H9 (cell line): ENCODE data around the gene TMEM229B. TPM values are rescaled to one million over a fixed set of nuclear protein-coding genes. Genes with fewer than 3 reads are reported as not detected.

Experiments used
- DNase-seq: peaks from one replicate; pipeline ENCODE4 v3.0.0-alpha.2; 2017
- H2AFZ ChIP-seq: one replicate; pipeline ENCODE4 v1.6.1; 2013; ENCODE audit warnings: mild to moderate bottlenecking, low read length, control low read depth, moderate library complexity
- H2AK5ac ChIP-seq: 2 replicates; pipeline ENCODE4 v1.6.1; 2013; ENCODE audit warnings: low read length, control low read depth, mixed read lengths; ENCODE audit not compliant: insufficient read length
- H2BK120ac ChIP-seq: one replicate; pipeline ENCODE4 v1.6.1; 2013; ENCODE audit warnings: low read depth, mild to moderate bottlenecking, low read length, control low read depth, inconsistent platforms; ENCODE audit not compliant: poor library complexity, severe bottlenecking
- H2BK12ac ChIP-seq: 2 replicates; pipeline ENCODE4 v1.6.1; 2013; ENCODE audit warnings: low read length, control low read depth, mixed read lengths, low read depth; ENCODE audit not compliant: insufficient read length
- H2BK15ac ChIP-seq: 2 replicates; pipeline ENCODE4 v1.6.1; 2013; ENCODE audit warnings: low read depth, low read length, control low read depth
- H2BK20ac ChIP-seq: one replicate; pipeline ENCODE4 v1.6.1; 2013; ENCODE audit warnings: low read depth, mild to moderate bottlenecking, low read length, control low read depth, inconsistent platforms; ENCODE audit not compliant: poor library complexity, severe bottlenecking
- H2BK5ac ChIP-seq: 2 replicates; pipeline ENCODE4 v1.6.1; 2013; ENCODE audit warnings: low read length, control low read depth, mixed read lengths; ENCODE audit not compliant: insufficient read length
- H3K14ac ChIP-seq: 2 replicates; pipeline ENCODE4 v1.6.1; 2013; ENCODE audit warnings: low read length, control low read depth; ENCODE audit not compliant: insufficient read depth
- H3K18ac ChIP-seq: 2 replicates; pipeline ENCODE4 v1.6.1; 2013; ENCODE audit warnings: low read depth, mild to moderate bottlenecking, mixed read lengths, low read length, control low read depth; ENCODE audit not compliant: insufficient read length
- H3K23ac ChIP-seq: 2 replicates; pipeline ENCODE4 v1.6.1; 2013; ENCODE audit warnings: low read length, control low read depth, mixed read lengths, low read depth; ENCODE audit not compliant: insufficient read length
- H3K23me2 ChIP-seq: 2 replicates; pipeline ENCODE4 v1.6.1; 2013; ENCODE audit warnings: low read depth, mild to moderate bottlenecking, mixed read lengths, low read length, control low read depth; ENCODE audit not compliant: insufficient read length, poor library complexity, severe bottlenecking
- H3K27ac ChIP-seq: 2 replicates; pipeline ENCODE4 v1.5.1; 2013; ENCODE audit warnings: low read length, control low read depth, mixed read lengths, low read depth; ENCODE audit not compliant: insufficient read length
- H3K27me3 ChIP-seq: 2 replicates; pipeline ENCODE4 v1.6.1; 2013; ENCODE audit warnings: low read length, control low read depth, inconsistent platforms; ENCODE audit not compliant: insufficient read depth
- H3K4ac ChIP-seq: 2 replicates; pipeline ENCODE4 v1.6.1; 2013; ENCODE audit warnings: low read depth, mild to moderate bottlenecking, control low read depth, inconsistent platforms, low read length, moderate library complexity
- H3K4me1 ChIP-seq: 2 replicates; pipeline ENCODE4 v1.6.1; 2013; ENCODE audit warnings: low read length, control low read depth, inconsistent platforms; ENCODE audit not compliant: insufficient read depth
- H3K4me2 ChIP-seq: 2 replicates; pipeline ENCODE4 v1.6.1; 2013; ENCODE audit warnings: low read length, control low read depth, mixed read lengths; ENCODE audit not compliant: insufficient read length, insufficient read depth
- H3K56ac ChIP-seq: 2 replicates; pipeline ENCODE4 v1.6.1; 2013; ENCODE audit warnings: low read depth, mild to moderate bottlenecking, mixed read lengths, low read length, control low read depth; ENCODE audit not compliant: insufficient read length
- H3K79me1 ChIP-seq: 2 replicates; pipeline ENCODE4 v1.6.1; 2013; ENCODE audit warnings: low read depth, mild to moderate bottlenecking, moderate library complexity, low read length, control low read depth, inconsistent platforms; ENCODE audit not compliant: insufficient read depth, poor library complexity, severe bottlenecking
- H3K79me2 ChIP-seq: 2 replicates; pipeline ENCODE4 v1.6.1; 2013; ENCODE audit warnings: low read length, control low read depth, inconsistent platforms; ENCODE audit not compliant: insufficient read depth
- H3K9ac ChIP-seq: 2 replicates; pipeline ENCODE4 v1.6.1; 2013; ENCODE audit warnings: low read length, control low read depth, mixed read lengths; ENCODE audit not compliant: insufficient read length; ENCODE audit errors: extremely low read depth
- H3K9me3 ChIP-seq: one replicate; pipeline ENCODE4 v1.6.1; 2013; ENCODE audit warnings: low read depth, low read length, inconsistent platforms; ENCODE audit not compliant: control insufficient read depth
- H3T11ph ChIP-seq: one replicate; pipeline ENCODE4 v1.6.1; 2013; ENCODE audit warnings: mild to moderate bottlenecking, low read length, control low read depth, inconsistent platforms
- H4K20me1 ChIP-seq: one replicate; pipeline ENCODE4 v1.6.1; 2013; ENCODE audit not compliant: control insufficient read depth, insufficient read length, insufficient read depth
- H4K5ac ChIP-seq: 2 replicates; pipeline ENCODE4 v1.6.1; 2013; ENCODE audit warnings: low read depth, mild to moderate bottlenecking, mixed read lengths, low read length, control low read depth; ENCODE audit not compliant: insufficient read length
- H4K8ac ChIP-seq: replicated peaks from 2 replicates; pipeline ENCODE4 v1.6.1; 2013; ENCODE audit warnings: low read length, control low read depth, mixed read lengths, low read depth; ENCODE audit not compliant: insufficient read length
- H4K91ac ChIP-seq: 2 replicates; pipeline ENCODE4 v1.6.1; 2013; ENCODE audit warnings: low read depth, mild to moderate bottlenecking, moderate library complexity, mixed read lengths, low read length, control low read depth; ENCODE audit not compliant: insufficient read length
- H3K27ac Mint-ChIP-seq, 3 experiments: 2 replicates in 2 of 3; 3 replicates in 1 of 3; pipeline ENCODE4 v1.8.0; 2020 to 2021; ENCODE audit warnings: mixed read lengths in 3 of 3, mild to moderate bottlenecking in 1 of 3, moderate library complexity in 1 of 3
- H3K27me3 Mint-ChIP-seq: 2 replicates; pipeline ENCODE4 v1.8.0; 2021; ENCODE audit warnings: low read depth, mild to moderate bottlenecking, moderate library complexity, mixed read lengths
- H3K36me3 Mint-ChIP-seq, 3 experiments: 2 replicates in 2 of 3; 3 replicates in 1 of 3; pipeline ENCODE4 v1.8.0; 2020 to 2021; ENCODE audit warnings: low read depth in 3 of 3, mixed read lengths in 3 of 3; ENCODE audit not compliant: insufficient read depth in 1 of 3
- H3K4me1 Mint-ChIP-seq, 2 experiments: 2 replicates each; pipeline ENCODE4 v1.8.0; 2020; ENCODE audit warnings: mixed read lengths in 2 of 2
- H3K4me3 Mint-ChIP-seq, 2 experiments: 2 replicates in 1 of 2; 3 replicates in 1 of 2; pipeline ENCODE4 v1.8.0; 2020 to 2021; ENCODE audit warnings: mild to moderate bottlenecking in 2 of 2, mixed read lengths in 2 of 2, moderate library complexity in 1 of 2
- H3K9me3 Mint-ChIP-seq, 2 experiments: 2 replicates in 1 of 2; 3 replicates in 1 of 2; pipeline ENCODE4 v1.8.0; 2020; ENCODE audit warnings: mild to moderate bottlenecking in 2 of 2, mixed read lengths in 2 of 2, moderate library complexity in 1 of 2
- WGBS: extraction: QIAGEN DNeasy Blood & Tissue Kit; methylation state at CpG from one replicate; pipeline ENCODE4 v1.1.7; 2013; ENCODE audit warnings: missing lambda C conversion rate, low lambda C conversion rate, mixed read lengths; ENCODE audit not compliant: insufficient read length; ENCODE audit errors: extremely low coverage; 5-methylcytosine and 5-hydroxymethylcytosine counted together
- total RNA-seq: library from RNA; stranded (reverse); gene quantifications from 2 replicates; pipeline ENCODE4 v1.2.1, GENCODE V29; 2021
- TF ChIP-seq, protein P1 (sequence below): fragments of 200-600 bp; sonication (generic); conservative IDR thresholded peaks from 3 replicates; pipeline ENCODE4 v1.8.0; 2021; ENCODE audit warnings: antibody characterized with exemption, mild to moderate bottlenecking

Gene TMEM229B
- total RNA-seq, 1 experiment from 2014 or later, result 0.24 TPM

DNA sequence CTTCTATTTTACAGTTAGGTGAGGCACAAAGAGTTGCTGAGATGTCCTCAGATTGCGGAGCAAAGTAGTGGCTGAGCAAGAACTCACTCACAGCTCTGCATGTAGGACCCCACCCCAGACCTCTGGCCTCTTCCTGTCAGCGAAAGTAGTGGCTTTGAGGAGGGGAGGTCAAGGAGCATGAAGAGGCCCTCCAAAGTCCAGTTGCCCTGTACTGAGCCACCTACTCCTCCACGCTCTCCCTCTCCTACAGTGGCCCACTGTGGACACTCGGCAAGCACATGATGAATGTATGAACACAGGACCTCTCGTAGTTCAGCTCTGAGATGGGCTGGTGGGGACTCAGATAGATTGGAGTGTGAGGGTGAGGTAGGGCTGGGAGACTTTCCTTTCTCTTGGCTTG is 39.2 kb upstream of the TMEM229B start:
- Histone ChIP-seq H2BK20ac (no peak overlapping the region), H3K4me1 (no peaks in the 10 kb centered on the region; the same call in 1 of the 2 replicates), H3K9me3 (no peaks in the 10 kb centered on the region), H3K23me2 (no peaks in the 10 kb centered on the region), H2BK12ac (no peak overlapping the region), H3K56ac (no peak overlapping the region), H3K79me2 (no peaks in the 10 kb centered on the region), H2BK5ac (no peak overlapping the region), H2AFZ (no peak overlapping the region), H3K79me1 (no peaks in the 10 kb centered on the region), H4K5ac (no peak overlapping the region), H2BK15ac (no peak overlapping the region), H2AK5ac (no peak overlapping the region), H3K14ac (no peak overlapping the region), H4K91ac (no peak overlapping the region), H4K8ac (no peak overlapping the region), H4K20me1 (no peaks in the 10 kb centered on the region), H3K9ac (no peak overlapping the region), H3K27me3 (no peaks in the 10 kb centered on the region), H3K4ac (no peak overlapping the region), H3T11ph (no peak overlapping the region), H2BK120ac (no peak overlapping the region), H3K18ac (no peak overlapping the region), H3K27ac (no peak overlapping the region), H3K4me2 (no peak overlapping the region), H3K23ac (no peak overlapping the region)
- Mint-ChIP-seq H3K27me3 (peaks cover 6% of the 10 kb centered on the region), H3K4me3 (no peak overlapping the region), H3K27ac (no peak overlapping the region), H3K9me3 (no peaks in the 10 kb centered on the region), H3K4me1 (peaks cover 14% of the 10 kb centered on the region in 2 experiments), H3K36me3 (no peaks in the 10 kb centered on the region)
- DNase-seq, result no peak
- TF ChIP-seq, protein P1, sequence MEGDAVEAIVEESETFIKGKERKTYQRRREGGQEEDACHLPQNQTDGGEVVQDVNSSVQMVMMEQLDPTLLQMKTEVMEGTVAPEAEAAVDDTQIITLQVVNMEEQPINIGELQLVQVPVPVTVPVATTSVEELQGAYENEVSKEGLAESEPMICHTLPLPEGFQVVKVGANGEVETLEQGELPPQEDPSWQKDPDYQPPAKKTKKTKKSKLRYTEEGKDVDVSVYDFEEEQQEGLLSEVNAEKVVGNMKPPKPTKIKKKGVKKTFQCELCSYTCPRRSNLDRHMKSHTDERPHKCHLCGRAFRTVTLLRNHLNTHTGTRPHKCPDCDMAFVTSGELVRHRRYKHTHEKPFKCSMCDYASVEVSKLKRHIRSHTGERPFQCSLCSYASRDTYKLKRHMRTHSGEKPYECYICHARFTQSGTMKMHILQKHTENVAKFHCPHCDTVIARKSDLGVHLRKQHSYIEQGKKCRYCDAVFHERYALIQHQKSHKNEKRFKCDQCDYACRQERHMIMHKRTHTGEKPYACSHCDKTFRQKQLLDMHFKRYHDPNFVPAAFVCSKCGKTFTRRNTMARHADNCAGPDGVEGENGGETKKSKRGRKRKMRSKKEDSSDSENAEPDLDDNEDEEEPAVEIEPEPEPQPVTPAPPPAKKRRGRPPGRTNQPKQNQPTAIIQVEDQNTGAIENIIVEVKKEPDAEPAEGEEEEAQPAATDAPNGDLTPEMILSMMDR, result no peak
- no CpG with 5 or more reads among the region's 5 CpGs for WGBS
